WTC11 (cell line): ENCODE results near the gene ARL6IP6. TPM values are rescaled to one million over a fixed set of nuclear protein-coding genes. Genes with fewer than 3 reads are reported as not detected.
A peak's percentile ranks its signal among the peaks of the same experiment; 100 is the strongest.

Experiments used
- ATAC-seq: fragments of 200-7000 bp; cut with Tn5 transposase; 2 replicates; pipeline ENCODE4 v1.10.0; 2021; ENCODE audit warnings: mild to moderate bottlenecking, moderate library complexity
- CTCF ChIA-PET: fragments of 300-600 bp; sonication (Branson Sonifier 250); formaldehyde crosslinking; loops from one replicate; lab custom pipeline; 2021; ENCODE audit warnings: antibody characterized with exemption; lab: Charles Lee
- POLR2A ChIA-PET: fragments of 350-600 bp; sonication (Branson Sonifier 250); formaldehyde crosslinking; loops from one replicate; lab custom pipeline; 2021; ENCODE audit warnings: antibody characterized with exemption; lab: Charles Lee
- DNase-seq: peaks from one replicate; pipeline ENCODE4 v3.0.0; 2021; ENCODE audit warnings: low spot score
- H3K27ac Mint-ChIP-seq: 2 replicates; pipeline ENCODE4 v1.8.0; 2021; ENCODE audit warnings: mixed read lengths
- H3K27me3 Mint-ChIP-seq: 2 replicates; pipeline ENCODE4 v1.8.0; 2021; ENCODE audit warnings: low read depth, mild to moderate bottlenecking, moderate library complexity, mixed read lengths
- H3K36me3 Mint-ChIP-seq: 2 replicates; pipeline ENCODE4 v1.8.0; 2021; ENCODE audit warnings: mixed read lengths
- H3K4me1 Mint-ChIP-seq: 2 replicates; pipeline ENCODE4 v1.8.0; 2022; ENCODE audit warnings: mixed read lengths
- H3K4me3 Mint-ChIP-seq: 2 replicates; pipeline ENCODE4 v1.8.0; 2021; ENCODE audit warnings: mild to moderate bottlenecking, moderate library complexity, mixed read lengths
- H3K9me3 Mint-ChIP-seq: 2 replicates; pipeline ENCODE4 v1.8.0; 2021; ENCODE audit warnings: mixed read lengths
- CREM ChIP-seq: sonication (generic); formaldehyde crosslinking; IDR thresholded peaks from 2 replicates; pipeline ENCODE4 v1.8.1; 2022; ENCODE audit warnings: mild to moderate bottlenecking, missing genetic modification reagents, moderate library complexity
- EMX1 ChIP-seq: fragments of 250-450 bp; sonication (Bioruptor Pico); IDR thresholded peaks from 2 replicates; pipeline ENCODE4 v1.8.0; 2021; ENCODE audit warnings: mild to moderate bottlenecking
- ETV6 ChIP-seq: sonication (generic); formaldehyde crosslinking; IDR thresholded peaks from 2 replicates; pipeline ENCODE4 v1.8.1; 2022; ENCODE audit warnings: mild to moderate bottlenecking, missing genetic modification reagents
- FOXJ3 ChIP-seq: sonication (generic); formaldehyde crosslinking; IDR thresholded peaks from 2 replicates; pipeline ENCODE4 v1.9.0; 2021; ENCODE audit warnings: missing genetic modification reagents, mild to moderate bottlenecking, borderline replicate concordance
- FOXP1 ChIP-seq: sonication (generic); formaldehyde crosslinking; IDR thresholded peaks from 2 replicates; pipeline ENCODE4 v1.8.0; 2022; ENCODE audit warnings: missing genetic modification reagents, mild to moderate bottlenecking, moderate library complexity, borderline replicate concordance
- GRHL2 ChIP-seq: fragments of 250-450 bp; sonication (Bioruptor Pico); IDR thresholded peaks from 2 replicates; pipeline ENCODE4 v1.8.0; 2022; ENCODE audit warnings: mild to moderate bottlenecking, moderate library complexity; ENCODE audit not compliant: insufficient replicate concordance, severe bottlenecking
- HMGA2 ChIP-seq: fragments of 250-450 bp; sonication (Bioruptor Pico); IDR thresholded peaks from 2 replicates; pipeline ENCODE4 v1.4.0; 2021; ENCODE audit warnings: mild to moderate bottlenecking, moderate library complexity
- ZNF138 ChIP-seq: sonication (generic); formaldehyde crosslinking; conservative IDR thresholded peaks from 2 replicates; pipeline ENCODE4 v1.8.1; 2022; ENCODE audit warnings: mild to moderate bottlenecking, moderate library complexity, missing genetic modification reagents
- total RNA-seq: library from RNA; stranded (reverse); gene quantifications from 3 replicates; pipeline ENCODE4 v1.2.3, GENCODE V29; 2021
- TF ChIP-seq, protein P1 (sequence below): sonication (generic); formaldehyde crosslinking; IDR thresholded peaks from 2 replicates; pipeline ENCODE4 v1.8.1; 2023; ENCODE audit warnings: mild to moderate bottlenecking, missing genetic modification reagents, moderate library complexity
- TF ChIP-seq, protein P2 (sequence below): sonication (generic); formaldehyde crosslinking; IDR thresholded peaks from 2 replicates; pipeline ENCODE4 v1.8.1; 2023; ENCODE audit warnings: mild to moderate bottlenecking, missing genetic modification reagents
- TF ChIP-seq, protein P3 (sequence below): sonication (generic); formaldehyde crosslinking; IDR thresholded peaks from 2 replicates; pipeline ENCODE4 v1.8.1; 2022; ENCODE audit warnings: mild to moderate bottlenecking, moderate library complexity, missing genetic modification reagents
- TF ChIP-seq, protein P4 (sequence below): fragments of 250-450 bp; sonication (Bioruptor Pico); IDR thresholded peaks from 2 replicates; pipeline ENCODE4 v2.1.2; 2022; ENCODE audit warnings: mild to moderate bottlenecking, moderate library complexity
- TF ChIP-seq, protein P5 (sequence below): fragments of 250-450 bp; sonication (Bioruptor Pico); IDR thresholded peaks from 2 replicates; pipeline ENCODE4 v1.9.0; 2021; ENCODE audit warnings: mild to moderate bottlenecking
- TF ChIP-seq, protein P6 (sequence below): sonication (generic); formaldehyde crosslinking; IDR thresholded peaks from 2 replicates; pipeline ENCODE4 v1.8.0; 2022; ENCODE audit warnings: mild to moderate bottlenecking, missing genetic modification reagents
- TF ChIP-seq, protein P7 (sequence below): sonication (generic); formaldehyde crosslinking; IDR thresholded peaks from 2 replicates; pipeline ENCODE4 v1.8.1; 2023; ENCODE audit warnings: mild to moderate bottlenecking, missing genetic modification reagents, moderate library complexity
- TF ChIP-seq, protein P8 (sequence below): fragments of 250-450 bp; sonication (Bioruptor Pico); IDR thresholded peaks from 2 replicates; pipeline ENCODE4 v1.8.0; 2021; ENCODE audit warnings: mild to moderate bottlenecking

The ARL6IP6 gene
- total RNA-seq, 1 experiment from 2014 or later: 40.4 TPM

DNA sequence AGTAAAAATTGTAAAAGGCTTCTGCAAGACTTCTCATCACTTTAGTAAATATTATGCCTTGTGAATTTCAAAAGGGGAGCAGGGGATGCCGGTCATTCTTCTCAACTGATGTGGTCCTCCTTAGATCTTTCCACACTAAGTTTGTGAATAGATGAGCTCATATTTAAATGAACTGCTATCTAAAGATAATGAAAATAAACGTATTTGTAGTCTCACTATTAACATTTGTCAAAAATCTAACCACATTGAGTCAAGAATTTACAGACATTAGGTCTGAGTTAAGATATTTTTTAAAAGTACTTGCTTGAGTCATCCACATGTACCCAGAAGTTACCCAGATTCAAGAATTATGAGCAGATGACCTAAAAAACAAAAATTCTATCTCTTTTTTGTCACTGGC is 7.7 kb upstream of the ARL6IP6 start:
- DNase-seq (no peak), ATAC-seq (no peak)
- ChIA-PET CTCF (no interaction called here), POLR2A (no interaction called here)
- Mint-ChIP-seq H3K4me3 (no peak overlapping the region), H3K27me3 (no peaks in the 10 kb centered on the region), H3K36me3 (peaks cover 57% of the 10 kb centered on the region), H3K27ac (no peak overlapping the region), H3K4me1 (peaks cover 26% of the 10 kb centered on the region), H3K9me3 (no peaks in the 10 kb centered on the region)
- TF ChIP-seq, protein P1, sequence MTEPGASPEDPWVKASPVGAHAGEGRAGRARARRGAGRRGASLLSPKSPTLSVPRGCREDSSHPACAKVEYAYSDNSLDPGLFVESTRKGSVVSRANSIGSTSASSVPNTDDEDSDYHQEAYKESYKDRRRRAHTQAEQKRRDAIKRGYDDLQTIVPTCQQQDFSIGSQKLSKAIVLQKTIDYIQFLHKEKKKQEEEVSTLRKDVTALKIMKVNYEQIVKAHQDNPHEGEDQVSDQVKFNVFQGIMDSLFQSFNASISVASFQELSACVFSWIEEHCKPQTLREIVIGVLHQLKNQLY (CRISPR knock-in tag): no peak
- TF ChIP-seq, protein P2, sequence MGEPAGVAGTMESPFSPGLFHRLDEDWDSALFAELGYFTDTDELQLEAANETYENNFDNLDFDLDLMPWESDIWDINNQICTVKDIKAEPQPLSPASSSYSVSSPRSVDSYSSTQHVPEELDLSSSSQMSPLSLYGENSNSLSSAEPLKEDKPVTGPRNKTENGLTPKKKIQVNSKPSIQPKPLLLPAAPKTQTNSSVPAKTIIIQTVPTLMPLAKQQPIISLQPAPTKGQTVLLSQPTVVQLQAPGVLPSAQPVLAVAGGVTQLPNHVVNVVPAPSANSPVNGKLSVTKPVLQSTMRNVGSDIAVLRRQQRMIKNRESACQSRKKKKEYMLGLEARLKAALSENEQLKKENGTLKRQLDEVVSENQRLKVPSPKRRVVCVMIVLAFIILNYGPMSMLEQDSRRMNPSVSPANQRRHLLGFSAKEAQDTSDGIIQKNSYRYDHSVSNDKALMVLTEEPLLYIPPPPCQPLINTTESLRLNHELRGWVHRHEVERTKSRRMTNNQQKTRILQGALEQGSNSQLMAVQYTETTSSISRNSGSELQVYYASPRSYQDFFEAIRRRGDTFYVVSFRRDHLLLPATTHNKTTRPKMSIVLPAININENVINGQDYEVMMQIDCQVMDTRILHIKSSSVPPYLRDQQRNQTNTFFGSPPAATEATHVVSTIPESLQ (CRISPR knock-in tag): no peak
- TF ChIP-seq, protein P3, sequence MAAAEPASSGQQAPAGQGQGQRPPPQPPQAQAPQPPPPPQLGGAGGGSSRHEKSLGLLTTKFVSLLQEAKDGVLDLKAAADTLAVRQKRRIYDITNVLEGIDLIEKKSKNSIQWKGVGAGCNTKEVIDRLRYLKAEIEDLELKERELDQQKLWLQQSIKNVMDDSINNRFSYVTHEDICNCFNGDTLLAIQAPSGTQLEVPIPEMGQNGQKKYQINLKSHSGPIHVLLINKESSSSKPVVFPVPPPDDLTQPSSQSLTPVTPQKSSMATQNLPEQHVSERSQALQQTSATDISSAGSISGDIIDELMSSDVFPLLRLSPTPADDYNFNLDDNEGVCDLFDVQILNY (CRISPR knock-in tag): no peak
- TF ChIP-seq EMX1 (CRISPR knock-in tag): no peak

DNA sequence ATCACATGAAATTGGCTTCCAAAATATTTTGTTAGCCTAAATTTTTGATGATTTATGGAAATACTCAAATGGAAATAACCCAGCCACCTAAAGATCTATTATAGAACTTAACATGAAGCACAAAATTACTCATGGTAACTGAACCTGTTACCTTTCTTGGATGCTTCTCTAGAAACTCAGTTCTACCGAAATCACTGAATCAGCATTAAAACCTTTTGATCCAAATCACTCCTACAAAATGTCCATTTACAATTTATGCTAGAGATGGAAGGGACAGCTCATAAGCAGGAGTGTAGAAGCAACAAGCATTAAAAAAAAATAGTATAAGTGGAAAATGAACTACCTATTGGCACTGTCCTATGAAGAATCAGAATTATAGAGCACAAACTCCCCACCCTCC is 3.3 kb upstream of the ARL6IP6 start:
- no peak for DNase-seq
- ChIA-PET POLR2A (no interaction called here), CTCF (no interaction called here)
- peak overlapping the region; percentile 60; the same call in 1 of the 2 replicates for H3K27ac Mint-ChIP-seq
- no peaks in the 10 kb centered on the region for H3K9me3 Mint-ChIP-seq
- peak overlapping the region; percentile 52 for H3K4me3 Mint-ChIP-seq
- H3K36me3 Mint-ChIP-seq: peaks cover 46% of the 10 kb centered on the region
- no peak for ATAC-seq
- H3K4me1 Mint-ChIP-seq: peaks cover 15% of the 10 kb centered on the region
- TF ChIP-seq, protein P4, sequence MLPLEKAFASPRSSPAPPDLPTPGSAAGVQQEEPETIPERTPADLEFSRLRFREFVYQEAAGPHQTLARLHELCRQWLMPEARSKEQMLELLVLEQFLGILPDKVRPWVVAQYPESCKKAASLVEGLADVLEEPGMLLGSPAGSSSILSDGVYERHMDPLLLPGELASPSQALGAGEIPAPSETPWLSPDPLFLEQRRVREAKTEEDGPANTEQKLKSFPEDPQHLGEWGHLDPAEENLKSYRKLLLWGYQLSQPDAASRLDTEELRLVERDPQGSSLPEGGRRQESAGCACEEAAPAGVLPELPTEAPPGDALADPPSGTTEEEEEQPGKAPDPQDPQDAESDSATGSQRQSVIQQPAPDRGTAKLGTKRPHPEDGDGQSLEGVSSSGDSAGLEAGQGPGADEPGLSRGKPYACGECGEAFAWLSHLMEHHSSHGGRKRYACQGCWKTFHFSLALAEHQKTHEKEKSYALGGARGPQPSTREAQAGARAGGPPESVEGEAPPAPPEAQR (CRISPR knock-in tag): no peak
- no peak for TF ChIP-seq ETV6
- TF ChIP-seq FOXP1: no peak
- TF ChIP-seq FOXJ3: no peak
- TF ChIP-seq GRHL2 (CRISPR knock-in tag): no peak
- no peak for TF ChIP-seq HMGA2 (CRISPR knock-in tag)
- TF ChIP-seq, protein P5, sequence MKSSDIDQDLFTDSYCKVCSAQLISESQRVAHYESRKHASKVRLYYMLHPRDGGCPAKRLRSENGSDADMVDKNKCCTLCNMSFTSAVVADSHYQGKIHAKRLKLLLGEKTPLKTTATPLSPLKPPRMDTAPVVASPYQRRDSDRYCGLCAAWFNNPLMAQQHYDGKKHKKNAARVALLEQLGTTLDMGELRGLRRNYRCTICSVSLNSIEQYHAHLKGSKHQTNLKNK (CRISPR knock-in tag): no peak
- TF ChIP-seq, protein P6, sequence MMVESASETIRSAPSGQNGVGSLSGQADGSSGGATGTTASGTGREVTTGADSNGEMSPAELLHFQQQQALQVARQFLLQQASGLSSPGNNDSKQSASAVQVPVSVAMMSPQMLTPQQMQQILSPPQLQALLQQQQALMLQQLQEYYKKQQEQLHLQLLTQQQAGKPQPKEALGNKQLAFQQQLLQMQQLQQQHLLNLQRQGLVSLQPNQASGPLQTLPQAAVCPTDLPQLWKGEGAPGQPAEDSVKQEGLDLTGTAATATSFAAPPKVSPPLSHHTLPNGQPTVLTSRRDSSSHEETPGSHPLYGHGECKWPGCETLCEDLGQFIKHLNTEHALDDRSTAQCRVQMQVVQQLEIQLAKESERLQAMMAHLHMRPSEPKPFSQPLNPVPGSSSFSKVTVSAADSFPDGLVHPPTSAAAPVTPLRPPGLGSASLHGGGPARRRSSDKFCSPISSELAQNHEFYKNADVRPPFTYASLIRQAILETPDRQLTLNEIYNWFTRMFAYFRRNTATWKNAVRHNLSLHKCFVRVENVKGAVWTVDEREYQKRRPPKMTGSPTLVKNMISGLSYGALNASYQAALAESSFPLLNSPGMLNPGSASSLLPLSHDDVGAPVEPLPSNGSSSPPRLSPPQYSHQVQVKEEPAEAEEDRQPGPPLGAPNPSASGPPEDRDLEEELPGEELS: no peak
- TF ChIP-seq CREM: no peak
- TF ChIP-seq, protein P7, sequence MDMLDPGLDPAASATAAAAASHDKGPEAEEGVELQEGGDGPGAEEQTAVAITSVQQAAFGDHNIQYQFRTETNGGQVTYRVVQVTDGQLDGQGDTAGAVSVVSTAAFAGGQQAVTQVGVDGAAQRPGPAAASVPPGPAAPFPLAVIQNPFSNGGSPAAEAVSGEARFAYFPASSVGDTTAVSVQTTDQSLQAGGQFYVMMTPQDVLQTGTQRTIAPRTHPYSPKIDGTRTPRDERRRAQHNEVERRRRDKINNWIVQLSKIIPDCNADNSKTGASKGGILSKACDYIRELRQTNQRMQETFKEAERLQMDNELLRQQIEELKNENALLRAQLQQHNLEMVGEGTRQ: no peak
- TF ChIP-seq ZNF138: no peak
- TF ChIP-seq, protein P8, sequence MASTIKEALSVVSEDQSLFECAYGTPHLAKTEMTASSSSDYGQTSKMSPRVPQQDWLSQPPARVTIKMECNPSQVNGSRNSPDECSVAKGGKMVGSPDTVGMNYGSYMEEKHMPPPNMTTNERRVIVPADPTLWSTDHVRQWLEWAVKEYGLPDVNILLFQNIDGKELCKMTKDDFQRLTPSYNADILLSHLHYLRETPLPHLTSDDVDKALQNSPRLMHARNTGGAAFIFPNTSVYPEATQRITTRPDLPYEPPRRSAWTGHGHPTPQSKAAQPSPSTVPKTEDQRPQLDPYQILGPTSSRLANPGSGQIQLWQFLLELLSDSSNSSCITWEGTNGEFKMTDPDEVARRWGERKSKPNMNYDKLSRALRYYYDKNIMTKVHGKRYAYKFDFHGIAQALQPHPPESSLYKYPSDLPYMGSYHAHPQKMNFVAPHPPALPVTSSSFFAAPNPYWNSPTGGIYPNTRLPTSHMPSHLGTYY (CRISPR knock-in tag): no peak
- TF ChIP-seq, all 79 proteins: peak for 0
- H3K27me3 Mint-ChIP-seq: no peaks in the 10 kb centered on the region
